Measurements from ENCODE around the gene TSC22D3.
"Not testable (repeated sequence)": the region's sequence is repeated elsewhere in the genome, so short reads cannot be mapped to it uniquely, and the experiment has no call there.

The TSC22D3 gene

DNA sequence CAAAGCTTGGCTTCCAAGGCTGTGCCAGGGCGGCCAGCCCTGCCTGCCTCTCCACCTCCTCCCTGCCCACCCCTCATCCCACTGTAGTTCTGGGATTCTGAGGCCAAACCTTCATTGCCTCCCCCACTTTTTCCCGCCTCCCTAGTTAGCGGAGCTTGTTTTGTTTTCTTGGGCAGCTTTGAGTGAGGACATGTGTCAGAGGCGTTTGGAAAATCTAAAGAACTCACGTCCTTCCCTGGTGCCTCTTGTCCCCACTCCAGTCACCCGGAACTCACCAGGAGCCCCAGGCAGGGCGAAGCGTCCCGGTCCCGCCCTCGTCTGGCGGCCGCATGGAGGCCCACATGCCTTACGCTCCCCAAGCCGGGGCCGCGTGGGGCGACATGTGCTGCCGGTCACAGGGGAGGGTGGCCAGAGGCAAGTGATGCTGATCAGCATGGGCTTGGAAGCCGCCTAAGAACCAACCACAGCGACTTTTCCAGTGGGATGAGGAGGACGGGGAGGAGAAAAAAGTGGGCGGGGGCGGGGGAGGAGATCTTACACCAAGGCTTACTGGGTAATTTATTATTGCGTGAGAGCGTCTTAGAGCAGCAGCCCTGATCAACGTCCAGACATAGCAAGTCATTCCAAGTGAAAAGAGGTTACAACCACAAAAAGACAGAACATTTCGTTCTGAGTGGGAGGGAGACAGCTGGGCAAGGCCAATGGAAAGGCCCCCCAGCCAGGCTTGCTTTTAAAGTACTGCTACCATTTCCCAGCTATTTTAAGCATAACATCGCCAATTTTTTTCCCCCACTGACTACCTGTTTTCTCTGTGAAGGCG, 98.8 kb downstream of the TSC22D3 start:
- DNase-seq: peak; percentile 12

DNA sequence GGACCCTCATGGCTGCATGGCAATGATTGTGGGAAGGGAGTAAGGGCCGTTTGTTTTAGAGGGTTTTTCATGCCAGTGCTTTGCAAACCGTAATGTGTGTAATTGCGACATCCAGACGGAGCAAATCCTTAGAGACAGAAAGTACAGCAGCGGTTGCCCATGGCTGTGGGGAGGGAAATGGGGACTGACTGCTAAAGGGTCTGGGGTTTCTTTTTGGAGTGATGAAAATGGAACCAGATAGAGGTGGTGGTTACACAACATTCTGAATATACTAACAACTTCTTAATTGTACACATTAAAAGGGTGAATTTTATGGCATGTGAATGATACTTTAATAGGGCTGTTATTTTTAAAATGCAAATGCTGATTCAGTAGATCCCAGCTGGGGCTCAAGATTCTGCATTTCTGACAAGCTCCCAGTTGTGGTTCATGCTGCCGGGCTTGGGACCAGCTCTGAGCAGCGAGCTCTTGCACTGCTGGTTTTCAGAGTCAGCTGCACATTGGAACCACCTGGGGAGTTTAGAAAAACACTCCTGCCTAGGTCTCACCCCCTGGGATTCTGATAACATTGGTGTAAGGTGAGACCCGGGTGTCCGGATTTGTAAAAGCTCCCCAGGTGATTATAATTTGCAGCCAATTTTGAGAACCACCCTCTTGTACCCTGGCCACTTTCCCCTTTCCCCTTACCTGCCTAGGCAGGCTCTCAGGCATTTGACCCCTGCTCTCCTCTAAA, 99.6 kb downstream of the TSC22D3 start:
- no peak for DNase-seq

DNA sequence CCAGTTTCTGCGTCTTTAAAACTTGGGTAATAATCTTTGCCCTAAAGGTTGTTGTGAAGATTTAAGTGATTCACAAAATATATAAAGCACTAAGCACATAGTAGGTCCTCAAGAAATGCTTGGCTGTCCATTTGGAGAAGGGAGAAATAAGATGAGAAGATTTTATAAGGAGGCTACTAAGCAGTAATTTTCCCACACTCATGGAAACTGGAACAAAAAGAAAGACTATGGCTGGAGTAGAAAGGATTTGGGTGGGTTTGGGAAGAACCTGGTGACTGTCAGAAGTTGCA, 100.3 kb downstream of the TSC22D3 start:
- no peak for DNase-seq

DNA sequence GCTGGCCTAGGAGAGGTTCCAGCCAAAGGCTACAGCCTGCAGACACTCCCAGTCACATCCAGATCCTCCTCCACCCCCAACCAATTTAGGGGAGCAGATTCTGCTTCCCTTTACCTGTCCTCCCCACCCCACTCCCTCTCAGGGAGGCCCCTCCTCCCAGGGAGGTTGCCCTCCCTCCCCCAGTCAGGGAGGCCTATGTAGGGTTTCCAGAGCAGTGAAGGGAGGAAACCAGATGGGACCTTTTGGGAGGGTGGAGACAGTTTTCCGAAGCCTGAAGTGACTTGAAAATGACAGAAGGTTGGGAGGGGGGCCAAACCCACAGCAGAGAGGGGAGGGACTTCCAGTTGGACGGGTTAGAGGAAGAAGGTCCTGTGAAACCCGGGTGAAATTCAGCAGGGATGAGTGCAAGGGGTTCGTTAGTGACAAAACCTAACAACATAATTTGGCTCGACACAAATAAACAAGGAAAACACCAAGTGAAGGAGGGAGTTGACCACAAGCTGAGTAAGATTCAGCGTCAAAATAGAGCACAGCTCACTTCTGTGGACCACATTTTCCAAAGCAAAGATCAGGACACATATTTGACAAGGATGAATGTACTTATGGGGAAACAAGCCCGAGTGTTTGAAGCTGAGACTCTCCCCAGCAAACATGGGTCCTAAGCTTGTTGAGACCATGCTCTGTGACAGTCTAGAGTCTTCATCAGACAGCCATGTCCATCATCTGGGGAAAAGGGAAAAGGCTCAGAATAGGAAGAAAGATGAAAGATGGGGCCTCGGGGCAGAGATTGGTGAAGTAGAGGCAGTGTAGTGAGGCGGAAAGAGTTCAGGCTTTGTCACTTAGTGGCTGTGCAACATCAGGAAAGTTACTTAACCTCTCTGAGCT, 100.9 kb downstream of the TSC22D3 start:
- peak; percentile 14 for DNase-seq

DNA sequence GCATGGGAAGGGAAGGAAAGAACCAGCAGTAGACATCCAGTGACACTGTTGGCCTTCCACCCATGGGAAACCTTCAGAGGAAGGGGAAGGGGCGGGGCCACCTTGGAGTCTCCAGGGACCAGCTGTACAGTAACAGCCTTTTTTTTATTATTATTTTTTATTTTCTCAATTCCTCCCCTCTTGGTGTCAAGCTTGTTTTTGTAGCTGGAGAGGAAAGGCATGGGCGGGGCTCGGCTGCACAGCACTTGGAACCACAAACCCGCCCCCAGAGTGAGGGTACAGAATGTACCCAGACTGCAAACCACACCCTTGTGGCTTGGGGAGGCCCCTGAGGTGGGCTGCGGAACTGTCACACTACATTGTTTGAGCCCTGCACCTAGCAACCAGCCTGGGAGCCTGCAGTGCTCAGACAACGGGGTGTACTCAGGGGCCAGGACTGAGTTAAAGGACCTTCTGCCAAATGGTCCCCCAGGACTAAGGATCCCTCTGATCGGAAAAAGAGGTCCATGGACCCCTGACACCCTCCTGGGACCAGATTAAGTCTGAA, 101.6 kb downstream of the TSC22D3 start:
- DNase-seq: peak; percentile 77

DNA sequence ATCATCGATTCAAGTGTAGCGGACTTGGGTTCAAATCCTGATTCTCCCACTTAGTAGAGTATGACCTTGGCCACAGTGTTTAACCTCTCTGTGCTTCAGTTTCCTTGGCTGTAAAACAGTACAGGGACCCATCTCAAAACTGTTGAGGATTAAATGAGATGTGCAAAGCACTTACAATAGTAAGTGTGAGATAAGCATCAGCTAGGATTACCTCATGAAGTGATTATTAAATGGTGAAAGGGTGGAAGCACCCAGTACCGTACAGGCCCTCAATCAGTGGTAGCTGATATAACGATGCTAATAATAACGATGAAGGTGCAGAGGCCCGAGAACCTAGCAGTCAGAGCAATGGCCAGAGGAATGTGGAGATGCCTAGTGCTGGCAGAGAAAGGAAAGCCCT, 102.2 kb downstream of the TSC22D3 start:
- no peak for DNase-seq

DNA sequence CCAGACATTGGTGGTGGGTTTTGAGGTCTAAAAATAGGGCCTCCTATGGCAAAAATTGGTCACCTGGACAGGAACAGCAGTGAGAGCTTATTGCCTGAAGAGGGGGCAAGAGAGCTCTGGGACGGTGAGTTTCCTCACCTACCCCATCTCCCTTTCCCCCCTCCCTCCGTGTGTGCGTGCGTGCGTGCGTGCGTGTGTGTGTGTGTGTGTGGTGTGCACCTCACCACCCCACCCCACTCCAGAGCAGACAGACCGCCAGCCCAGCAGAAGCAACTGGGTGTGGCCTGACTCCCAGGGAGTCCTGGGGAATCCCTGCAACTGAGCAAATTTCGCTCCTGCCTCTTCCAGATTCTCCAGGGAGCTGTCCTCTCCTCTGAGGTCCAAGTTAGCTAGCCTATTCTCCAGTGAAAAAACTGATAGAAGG, 102.6 kb downstream of the TSC22D3 start:
- peak; percentile 49 for DNase-seq

DNA sequence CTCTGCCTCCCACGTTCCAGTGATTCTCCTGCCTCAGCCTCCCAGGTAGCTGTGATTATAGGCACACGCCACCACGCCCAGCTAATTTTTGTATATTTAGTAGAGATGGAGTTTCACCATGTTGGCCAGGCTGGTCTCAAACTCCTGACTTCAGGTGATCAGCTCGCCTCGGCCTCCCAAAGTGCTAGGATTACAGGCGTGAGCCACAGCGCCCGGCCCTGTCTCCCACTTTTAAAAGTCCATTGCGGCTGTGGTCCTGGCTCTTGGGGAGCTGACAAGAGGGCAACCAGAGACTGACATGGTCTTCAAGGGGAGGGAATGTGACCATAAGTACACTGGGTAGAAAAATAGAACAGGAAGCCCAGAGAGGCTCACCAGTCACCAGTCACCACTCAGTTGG, 104.3 kb downstream of the TSC22D3 start:
- not testable (repeated sequence) for DNase-seq

DNA sequence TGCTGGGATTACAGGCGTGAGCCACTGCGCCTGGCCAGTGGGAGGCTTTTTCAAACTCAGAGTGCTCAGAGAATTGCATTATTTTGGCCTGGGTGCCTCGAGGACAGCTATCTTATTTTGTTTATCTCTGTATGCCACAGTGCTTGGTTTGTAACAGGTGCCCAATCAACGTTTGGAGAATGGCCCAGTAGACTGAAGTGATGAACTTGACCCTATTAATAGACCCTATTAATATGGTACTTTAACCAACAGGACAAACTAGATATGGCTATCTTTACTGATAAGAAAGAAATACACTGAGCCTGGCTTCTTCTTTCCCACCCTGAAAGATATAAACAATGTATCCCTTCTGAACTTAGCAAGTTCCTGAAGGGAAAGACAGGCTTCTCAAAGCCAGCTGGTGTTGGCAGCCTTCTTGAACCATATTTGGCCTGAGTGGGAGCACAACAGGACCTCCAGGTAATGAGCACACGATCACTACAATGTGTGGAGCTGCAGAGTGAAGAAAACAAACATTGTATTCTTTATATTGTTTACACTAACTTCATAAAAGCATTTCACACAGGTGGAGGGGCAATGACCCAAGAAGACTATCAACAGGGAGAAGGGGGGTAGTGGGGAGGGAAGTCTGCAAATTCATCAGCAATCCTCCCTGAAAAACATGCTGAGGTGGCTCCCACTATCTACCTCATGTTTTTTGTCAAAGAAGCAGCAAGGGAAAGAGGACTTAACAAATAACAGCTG, 105.5 kb downstream of the TSC22D3 start:
- DNase-seq: no peak

DNA sequence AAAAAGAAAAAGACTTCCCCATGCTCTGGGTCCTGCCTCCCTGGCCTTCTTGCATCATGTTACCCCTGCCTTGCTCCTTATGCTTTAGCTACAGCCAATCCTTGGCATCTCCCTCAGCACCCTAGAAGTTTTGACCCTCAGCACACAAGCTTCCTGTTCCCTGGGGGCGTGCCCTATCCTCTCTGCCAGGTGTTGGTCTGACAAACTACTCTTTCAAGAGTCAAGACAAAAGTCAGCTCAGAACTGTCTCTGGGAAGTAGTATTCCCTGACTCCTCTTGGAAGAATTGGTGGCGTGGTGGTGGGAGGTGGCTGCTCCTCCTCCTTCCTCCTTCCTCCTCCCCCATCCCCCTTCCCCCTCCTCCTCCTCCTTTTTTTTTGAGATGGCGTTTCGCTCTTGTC, 106.3 kb downstream of the TSC22D3 start:
- no peak for DNase-seq

DNA sequence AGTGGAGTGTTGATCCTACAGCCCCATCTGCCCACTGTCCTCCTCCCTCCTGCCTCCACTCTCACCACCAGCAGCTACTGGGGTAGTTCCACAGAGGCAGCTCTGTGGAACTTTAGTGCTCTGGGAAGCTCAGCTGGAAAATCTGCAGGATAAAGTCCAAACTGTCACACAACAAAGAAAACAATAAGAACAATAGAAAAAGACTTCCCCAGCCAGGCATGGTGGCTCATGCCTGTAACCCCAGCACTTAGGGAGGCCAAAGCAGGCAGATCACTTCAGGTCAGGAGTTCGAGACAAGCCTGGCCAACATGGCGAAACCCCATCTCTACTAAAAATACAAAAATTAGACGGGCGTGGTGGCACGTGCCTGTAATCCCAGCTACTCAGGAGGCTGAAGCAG, 106.9 kb downstream of the TSC22D3 start:
- not testable (repeated sequence) for DNase-seq

DNA sequence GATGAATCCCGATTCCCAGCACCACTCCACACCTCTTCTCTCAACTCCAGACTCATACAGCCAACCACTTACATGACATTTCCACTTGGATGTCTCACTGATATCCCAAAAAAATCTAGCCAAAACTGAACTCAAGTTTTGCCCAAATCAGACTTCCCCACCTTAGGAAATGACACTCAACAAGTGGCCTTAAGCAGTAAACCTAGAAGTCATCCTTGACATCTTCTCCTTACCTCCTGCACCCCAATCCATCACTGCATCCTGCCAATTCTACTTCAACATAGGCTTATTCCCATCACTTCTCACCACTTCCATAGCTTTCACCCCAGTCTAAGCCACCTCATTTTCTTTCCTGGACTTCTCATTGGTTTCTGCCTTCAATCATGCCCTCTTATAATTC, 108.2 kb downstream of the TSC22D3 start:
- no peak for DNase-seq

DNA sequence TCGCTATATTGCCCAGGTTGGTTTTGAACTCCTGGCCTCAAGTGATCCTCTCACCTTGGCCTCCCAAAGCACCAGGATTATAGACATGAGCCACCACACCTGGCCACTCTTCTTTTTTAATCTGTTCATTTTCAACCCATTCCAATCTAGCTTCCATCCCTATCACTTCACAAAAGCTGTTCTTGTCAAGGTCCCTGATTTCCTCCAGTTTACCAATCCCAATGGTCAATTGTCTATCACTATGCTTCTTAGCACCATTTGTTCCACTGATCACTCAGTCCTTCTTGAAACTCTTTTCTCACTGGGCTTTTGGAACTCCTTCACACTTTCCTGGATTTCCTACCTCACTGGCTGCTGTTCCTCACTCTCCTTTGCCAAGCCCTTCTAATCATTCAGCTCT, 108.7 kb downstream of the TSC22D3 start:
- no peak for DNase-seq
